ENCODE results near the gene DEFB129.
"Not testable (repeated sequence)": the region's sequence is repeated elsewhere in the genome, so short reads cannot be mapped to it uniquely, and the experiment has no call there.

The DEFB129 gene

DNA sequence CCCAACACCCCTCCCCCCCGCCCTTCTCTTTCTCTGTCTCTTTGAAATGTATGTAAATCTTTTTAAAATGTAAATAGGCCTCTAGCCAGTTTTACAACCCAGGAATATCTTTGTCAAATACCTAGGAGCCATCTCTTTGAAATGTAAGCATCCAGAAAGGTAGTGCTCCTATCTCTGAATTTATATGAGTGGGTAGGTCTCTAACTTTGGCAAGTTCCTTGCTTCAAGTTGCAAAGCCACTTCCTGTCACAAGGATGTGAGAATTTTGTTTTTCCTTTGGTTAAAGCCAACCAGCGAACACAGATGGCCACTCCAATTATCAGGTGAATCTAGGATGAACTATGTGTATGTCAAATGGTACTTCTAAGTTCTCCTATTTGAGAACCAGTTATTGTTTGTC, 24.3 kb downstream of the DEFB129 start:
- H3K79me2 ChIP-seq, result no peaks in the 10 kb centered on the region

DNA sequence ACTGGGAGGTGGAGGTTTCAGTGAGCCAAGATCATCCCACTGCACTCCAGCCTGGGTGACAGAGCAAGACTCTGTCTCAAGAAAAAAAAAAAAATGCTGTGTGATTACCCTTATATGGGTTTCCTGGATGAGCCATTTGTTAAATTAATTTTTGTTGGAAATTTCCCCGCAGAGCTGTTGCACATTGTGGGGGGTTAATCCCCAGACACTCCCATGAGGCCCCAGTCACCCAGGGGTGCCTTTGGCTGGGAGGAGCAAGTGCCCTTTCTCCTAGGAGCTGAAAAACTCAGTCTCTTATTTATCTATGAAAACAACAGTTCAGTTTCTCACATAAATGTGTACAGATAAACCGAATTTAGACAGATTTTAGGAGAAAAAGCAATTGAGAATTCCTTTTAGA, 25.7 kb downstream of the DEFB129 start:
- H3K79me2 ChIP-seq, result no peaks in the 10 kb centered on the region
- H3K4me1 ChIP-seq, result peaks cover 7% of the 10 kb centered on the region
- no peak overlapping the region for H2AFZ ChIP-seq
- no peak overlapping the region for H3K4me3 ChIP-seq (ENCODE audit: low read depth, low read length)
- H3K27ac ChIP-seq, result no peak overlapping the region
- H3K36me3 ChIP-seq (ENCODE audit: control insufficient read depth, insufficient read depth, low read length), result no peaks in the 10 kb centered on the region
- no peak overlapping the region for H3K9ac ChIP-seq
- no peak overlapping the region for H3K4me2 ChIP-seq (ENCODE audit: low read length)
- H3K27me3 ChIP-seq (ENCODE audit: control insufficient read depth, insufficient read depth, low read length), result no peaks in the 10 kb centered on the region
- no peaks in the 10 kb centered on the region for H3K9me3 ChIP-seq (ENCODE audit: control insufficient read depth, low read length)
- TF ChIP-seq, protein P1, sequence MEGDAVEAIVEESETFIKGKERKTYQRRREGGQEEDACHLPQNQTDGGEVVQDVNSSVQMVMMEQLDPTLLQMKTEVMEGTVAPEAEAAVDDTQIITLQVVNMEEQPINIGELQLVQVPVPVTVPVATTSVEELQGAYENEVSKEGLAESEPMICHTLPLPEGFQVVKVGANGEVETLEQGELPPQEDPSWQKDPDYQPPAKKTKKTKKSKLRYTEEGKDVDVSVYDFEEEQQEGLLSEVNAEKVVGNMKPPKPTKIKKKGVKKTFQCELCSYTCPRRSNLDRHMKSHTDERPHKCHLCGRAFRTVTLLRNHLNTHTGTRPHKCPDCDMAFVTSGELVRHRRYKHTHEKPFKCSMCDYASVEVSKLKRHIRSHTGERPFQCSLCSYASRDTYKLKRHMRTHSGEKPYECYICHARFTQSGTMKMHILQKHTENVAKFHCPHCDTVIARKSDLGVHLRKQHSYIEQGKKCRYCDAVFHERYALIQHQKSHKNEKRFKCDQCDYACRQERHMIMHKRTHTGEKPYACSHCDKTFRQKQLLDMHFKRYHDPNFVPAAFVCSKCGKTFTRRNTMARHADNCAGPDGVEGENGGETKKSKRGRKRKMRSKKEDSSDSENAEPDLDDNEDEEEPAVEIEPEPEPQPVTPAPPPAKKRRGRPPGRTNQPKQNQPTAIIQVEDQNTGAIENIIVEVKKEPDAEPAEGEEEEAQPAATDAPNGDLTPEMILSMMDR (IDR thresholded peaks at IDR 0.05), result no peak

More for the DNA sequence above, 24.3 kb downstream of the DEFB129 start:
- H3K9me3 ChIP-seq (ENCODE audit: control insufficient read depth, low read length), result no peaks in the 10 kb centered on the region
- H3K36me3 ChIP-seq (ENCODE audit: control insufficient read depth, insufficient read depth, low read length), result no peaks in the 10 kb centered on the region
- no peak overlapping the region for H3K27ac ChIP-seq
- H3K27me3 ChIP-seq (ENCODE audit: control insufficient read depth, insufficient read depth, low read length), result no peaks in the 10 kb centered on the region
- TF ChIP-seq, protein P1 (IDR thresholded peaks at IDR 0.05), result no peak
- no peak overlapping the region for H3K4me2 ChIP-seq (ENCODE audit: low read length)
- H2AFZ ChIP-seq, result no peak overlapping the region
- no peak overlapping the region for H3K4me3 ChIP-seq (ENCODE audit: low read depth, low read length)
- H3K9ac ChIP-seq, result no peak overlapping the region
- H3K4me1 ChIP-seq, result no peaks in the 10 kb centered on the region

DNA sequence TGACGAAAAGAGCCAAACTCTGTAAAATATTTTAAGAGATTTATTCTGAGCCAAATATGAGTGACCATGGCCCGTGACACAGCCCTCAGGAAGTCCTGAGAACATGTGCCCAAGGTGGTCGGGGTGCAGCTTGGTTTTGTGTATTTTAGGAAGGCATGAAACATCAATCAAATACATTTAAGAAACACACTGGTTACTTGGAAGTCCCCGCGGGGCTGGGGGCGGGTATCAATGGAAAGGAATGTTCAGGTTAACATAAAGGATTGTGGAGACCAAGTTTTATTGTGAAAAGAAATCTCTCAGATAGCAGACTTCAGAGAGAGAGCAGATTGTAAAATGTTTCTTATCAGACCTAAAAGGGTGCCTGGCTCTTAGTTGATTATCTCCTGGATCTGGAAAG, 26.4 kb downstream of the DEFB129 start:
- H3K9me3 ChIP-seq (ENCODE audit: control insufficient read depth, low read length); H3K4me2 ChIP-seq (ENCODE audit: low read length); H3K27ac ChIP-seq; H3K4me3 ChIP-seq (ENCODE audit: low read depth, low read length); H3K36me3 ChIP-seq (ENCODE audit: control insufficient read depth, insufficient read depth, low read length); H2AFZ ChIP-seq; H3K9ac ChIP-seq; H3K79me2 ChIP-seq; H3K27me3 ChIP-seq (ENCODE audit: control insufficient read depth, insufficient read depth, low read length): not testable (repeated sequence)
- peaks cover 12% of the 10 kb centered on the region for H3K4me1 ChIP-seq

DNA sequence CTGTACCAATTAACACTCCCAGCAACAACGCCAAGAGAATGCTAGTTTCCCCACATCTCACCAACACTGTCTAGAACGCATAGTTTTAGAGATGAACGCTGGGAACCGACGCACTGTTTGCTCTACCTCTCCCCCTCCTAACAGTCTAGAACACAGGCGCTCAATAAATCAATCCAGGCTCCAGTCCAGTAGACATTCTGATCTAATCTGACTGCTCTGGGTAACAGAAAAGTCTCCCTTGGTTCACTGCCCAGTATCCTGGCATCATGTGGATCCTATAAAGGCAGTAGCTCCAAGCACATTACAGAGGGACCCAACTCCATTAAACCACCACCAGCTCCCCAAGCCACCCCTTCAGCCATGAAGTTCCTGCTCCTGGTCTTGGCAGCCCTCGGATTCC, 30.4 kb downstream of the DEFB129 start, which contains the start of gene DEFB132:
DEFB132 (plus strand) TSS at position 306 of the 400 bp plus-strand sequence; CDS start at position 361, 55 bp downstream.
- H3K4me3 ChIP-seq (ENCODE audit: low read depth, low read length), result no peak within 1 kb of the TSS
- H3K9me3 ChIP-seq (ENCODE audit: control insufficient read depth, low read length), result no peaks in the 10 kb centered on the region
- H3K4me2 ChIP-seq (ENCODE audit: low read length), result peak within 1 kb of the TSS; percentile 14
- TF ChIP-seq, protein P1 (IDR thresholded peaks at IDR 0.05), result no peak
- H3K9ac ChIP-seq, result no peak within 1 kb of the TSS
- no peak within 1 kb of the TSS for H3K27ac ChIP-seq
- H3K27me3 ChIP-seq (ENCODE audit: control insufficient read depth, insufficient read depth, low read length), result no peaks in the 10 kb centered on the region
- no peaks in the 10 kb centered on the region for H3K79me2 ChIP-seq
- H3K4me1 ChIP-seq, result peaks cover 20% of the 10 kb centered on the region
- peak within 1 kb of the TSS; percentile 56 for H2AFZ ChIP-seq
- no peaks in the 10 kb centered on the region for H3K36me3 ChIP-seq (ENCODE audit: control insufficient read depth, insufficient read depth, low read length)

DNA sequence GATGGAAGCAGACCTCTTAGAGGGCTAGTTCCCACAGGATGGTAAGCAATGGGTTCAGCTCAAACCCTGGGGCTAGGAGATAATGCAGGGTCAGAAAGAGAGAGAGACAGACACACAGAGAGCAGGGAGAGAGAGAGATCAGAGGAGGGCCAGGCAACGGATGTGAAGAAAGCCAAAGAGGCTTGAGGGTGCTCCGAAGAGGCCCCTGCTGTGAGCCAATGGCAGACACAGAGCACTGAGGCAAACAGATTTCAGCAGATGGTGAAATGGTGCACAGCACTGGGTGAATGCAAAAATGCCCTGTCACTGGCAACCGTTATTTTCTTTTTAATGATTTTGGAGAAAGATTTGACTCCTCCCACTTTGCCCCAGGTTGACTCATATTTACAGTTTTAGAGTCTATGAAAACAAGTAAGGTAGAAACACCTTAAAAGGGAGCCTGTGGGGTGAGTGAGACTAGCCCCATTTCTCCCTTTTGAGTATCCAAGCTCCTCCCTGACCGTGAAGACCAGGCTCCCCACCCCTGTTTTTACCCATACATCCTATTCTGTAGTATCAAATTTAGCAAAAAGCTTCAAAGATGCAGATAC, 31.3 kb downstream of the DEFB129 start:
- H3K4me2 ChIP-seq (ENCODE audit: low read length), result no peak overlapping the region
- H3K27me3 ChIP-seq (ENCODE audit: control insufficient read depth, insufficient read depth, low read length), result no peaks in the 10 kb centered on the region
- H3K79me2 ChIP-seq, result no peaks in the 10 kb centered on the region
- H3K9me3 ChIP-seq (ENCODE audit: control insufficient read depth, low read length), result no peaks in the 10 kb centered on the region
- H3K9ac ChIP-seq, result no peak overlapping the region
- H2AFZ ChIP-seq, result peak overlapping the region; percentile 61
- TF ChIP-seq, protein P1 (IDR thresholded peaks at IDR 0.05), result no peak
- H3K27ac ChIP-seq, result no peak overlapping the region
- H3K4me3 ChIP-seq (ENCODE audit: low read depth, low read length), result no peak overlapping the region
- no peaks in the 10 kb centered on the region for H3K36me3 ChIP-seq (ENCODE audit: control insufficient read depth, insufficient read depth, low read length)
- peaks cover 20% of the 10 kb centered on the region for H3K4me1 ChIP-seq

All from parathyroid adenoma (tissue), 2 donors.